Colonic mucosa (tissue), 4 donors: ENCODE data around the gene RPS17. TPM values are rescaled to one million over a fixed set of nuclear protein-coding genes. Genes with fewer than 3 reads are reported as not detected.
"Not testable (repeated sequence)": the region's sequence is repeated elsewhere in the genome, so short reads cannot be mapped to it uniquely, and the experiment has no call there.

Experiments
- DNase-seq: peaks from one replicate; pipeline ENCODE4 v3.0.0-alpha.2; 2020
- H3K27ac ChIP-seq: fragments of 200-600 bp; one replicate; pipeline ENCODE4 v1.8.0; 2021
- H3K27me3 ChIP-seq: fragments of 200-600 bp; one replicate; pipeline ENCODE4 v1.8.0; 2021
- H3K36me3 ChIP-seq: fragments of 200-600 bp; one replicate; pipeline ENCODE4 v1.8.0; 2021
- H3K4me1 ChIP-seq: fragments of 200-600 bp; one replicate; pipeline ENCODE4 v1.8.0; 2021; ENCODE audit warnings: mild to moderate bottlenecking
- H3K4me3 ChIP-seq: fragments of 200-600 bp; one replicate; pipeline ENCODE4 v1.8.0; 2021
- H3K9ac ChIP-seq, 2 donors: one replicate each; pipeline ENCODE4 v1.7.0; 2013; ENCODE audit warnings: control low read depth in 2 of 2, low read depth in 2 of 2, low read length in 2 of 2
- H3K9me3 ChIP-seq: fragments of 200-600 bp; one replicate; pipeline ENCODE4 v1.8.0; 2021
- CTCF ChIP-seq: fragments of 200-600 bp; IDR thresholded peaks from one replicate; pipeline ENCODE4 v1.8.0; 2022; ENCODE audit warnings: antibody characterized with exemption, mild to moderate bottlenecking
- intact Hi-C: fragments of 100-400 bp; cut with DNase I; formaldehyde crosslinking; loops from one replicate; pipeline ENCODE4 v1.14.1; 2022
- total RNA-seq, 2 donors: library from RNA; stranded (reverse); fragmentation: NEBNext Ultra II Directional in 1 of 2; extraction: Animal tissue kit (Norgen Biotek cat#: 25700) in 1 of 2; gene quantifications; one replicate each; pipeline ENCODE4 v1.2.1, GENCODE V29; 2021
- donor health status: healthy.
- donor health status: DM: no; HTN: no; CAD: no.
- donor health status: DM: no; HTN: no; CAD: no.

The RPS17 gene
- total RNA-seq, 2 donors from 2014 or later = 909 to 1,247 TPM

GRCh38 chr15:82536409-82537350, 3.6 kb downstream of the RPS17 start:
- H3K27me3 ChIP-seq = no peaks in the 10 kb centered on the region
- H3K4me3 ChIP-seq = no peak overlapping the region
- intact Hi-C loops = loop anchor here (10.0 kb wide), 2 partner anchors 218 to 478 kb away; partner anchors contain the start of gene C15orf40
- H3K9me3 ChIP-seq = no peaks in the 10 kb centered on the region
- no peak overlapping the region for H3K27ac ChIP-seq
- no peak for DNase-seq
- TF ChIP-seq CTCF = no peak
- peaks cover 4% of the 10 kb centered on the region for H3K4me1 ChIP-seq
- peaks cover 19% of the 10 kb centered on the region for H3K36me3 ChIP-seq
- H3K9ac ChIP-seq = no peak overlapping the region

GRCh38 chr15:82535566-82536408, 4.5 kb downstream of the RPS17 start:
- Histone ChIP-seq H3K27ac (no peak overlapping the region), H3K4me1 (peaks cover 4% of the 10 kb centered on the region), H3K9me3 (no peaks in the 10 kb centered on the region), H3K4me3 (no peak overlapping the region), H3K9ac (no peak overlapping the region), H3K36me3 (peaks cover 19% of the 10 kb centered on the region), H3K27me3 (no peaks in the 10 kb centered on the region)
- DNase-seq = no peak
- intact Hi-C loops = loop anchor here (10.0 kb wide), 2 partner anchors 219 to 479 kb away; partner anchors contain the start of gene C15orf40
- TF ChIP-seq CTCF = no peak

- H3K4me1 ChIP-seq = not testable (repeated sequence)
Measured at GRCh38 chr15:82535151-82535550, 5.1 kb downstream of the RPS17 start.

GRCh38 chr15:82534457-82534861, 5.8 kb downstream of the RPS17 start:
- intact Hi-C loops = loop anchor here (10.0 kb wide), 2 partner anchors 220 to 480 kb away; partner anchors contain the start of gene C15orf40
- not testable (repeated sequence) for H3K4me1 ChIP-seq, H3K27me3 ChIP-seq, H3K4me3 ChIP-seq, H3K9ac ChIP-seq, DNase-seq, H3K9me3 ChIP-seq, H3K27ac ChIP-seq
- H3K36me3 ChIP-seq = peaks cover 19% of the 10 kb centered on the region

More at GRCh38 chr15:82535151-82535550, 5.1 kb downstream of the RPS17 start:
- not testable (repeated sequence) for H3K27ac ChIP-seq, DNase-seq, H3K27me3 ChIP-seq, H3K9me3 ChIP-seq, H3K4me3 ChIP-seq, H3K9ac ChIP-seq
- intact Hi-C loops = loop anchor here (10.0 kb wide), 2 partner anchors 220 to 480 kb away; partner anchors contain the start of gene C15orf40
- peaks cover 19% of the 10 kb centered on the region for H3K36me3 ChIP-seq

- H3K4me1 ChIP-seq = peaks cover 4% of the 10 kb centered on the region
- TF ChIP-seq CTCF = no peak
- no peak overlapping the region for H3K27ac ChIP-seq
- DNase-seq = no peak
- intact Hi-C loops = loop anchor here (10.0 kb wide), 2 partner anchors 221 to 481 kb away; partner anchors contain the start of gene C15orf40
- H3K9ac ChIP-seq = no peak overlapping the region
- H3K9me3 ChIP-seq = no peaks in the 10 kb centered on the region
- no peak overlapping the region for H3K4me3 ChIP-seq
- H3K36me3 ChIP-seq = peaks cover 18% of the 10 kb centered on the region
- H3K27me3 ChIP-seq = no peaks in the 10 kb centered on the region
Measured at GRCh38 chr15:82533801-82534200, 6.5 kb downstream of the RPS17 start.

GRCh38 chr15:82532991-82533481, 7.2 kb downstream of the RPS17 start:
- Histone ChIP-seq H3K4me3 (no peak overlapping the region), H3K9me3 (no peaks in the 10 kb centered on the region), H3K27ac (no peak overlapping the region), H3K4me1 (peaks cover 3% of the 10 kb centered on the region), H3K36me3 (peaks cover 11% of the 10 kb centered on the region), H3K27me3 (no peaks in the 10 kb centered on the region), H3K9ac (no peak overlapping the region)
- DNase-seq = no peak
- TF ChIP-seq CTCF = no peak
- intact Hi-C loops = loop anchor here (10.0 kb wide), 2 partner anchors 222 to 482 kb away; partner anchors contain the start of gene C15orf40
